Gastroesophageal sphincter (tissue), 3 donors: ENCODE data around the gene DCLK2.

ENCODE experiments used
- CTCF ChIP-seq, 4 experiments: fragments of 200-600 bp in 2 of 4; fragments of 450-650 bp in 2 of 4; sonication (generic) in 1 of 4; IDR thresholded peaks; one replicate each; pipeline ENCODE4 v1.5.1; 2017 to 2019; ENCODE audit warnings: antibody characterized with exemption in 4 of 4, mild to moderate bottlenecking in 2 of 4, moderate library complexity in 2 of 4
- EP300 ChIP-seq: sonication (generic); formaldehyde crosslinking; IDR thresholded peaks from one replicate; pipeline ENCODE4 v1.6.1; 2017; ENCODE audit warnings: antibody characterized with exemption, mild to moderate bottlenecking
- POLR2A ChIP-seq, 2 donors: fragments of 450-650 bp; IDR thresholded peaks; one replicate each; pipeline ENCODE4 v1.6.1; 2017; ENCODE audit warnings: antibody characterized with exemption in 2 of 2, mild to moderate bottlenecking in 2 of 2, moderate library complexity in 1 of 2

GRCh38 chr4:150152766-150153165 is 74.5 kb downstream of the DCLK2 start:
- TF ChIP-seq CTCF (IDR thresholded peaks at IDR 0.05) (no peak), POLR2A (IDR thresholded peaks at IDR 0.05) (no peak), EP300 (no peak)
